ENCODE data around the gene AP4M1. TPM values are rescaled to one million over a fixed set of nuclear protein-coding genes. Genes with fewer than 3 reads are reported as not detected.
A peak's percentile ranks its signal among the peaks of the same experiment; 100 is the strongest.

Gene AP4M1
- total RNA-seq, 2 experiments from 2014 or later = 25.0 to 33.8 TPM

DNA sequence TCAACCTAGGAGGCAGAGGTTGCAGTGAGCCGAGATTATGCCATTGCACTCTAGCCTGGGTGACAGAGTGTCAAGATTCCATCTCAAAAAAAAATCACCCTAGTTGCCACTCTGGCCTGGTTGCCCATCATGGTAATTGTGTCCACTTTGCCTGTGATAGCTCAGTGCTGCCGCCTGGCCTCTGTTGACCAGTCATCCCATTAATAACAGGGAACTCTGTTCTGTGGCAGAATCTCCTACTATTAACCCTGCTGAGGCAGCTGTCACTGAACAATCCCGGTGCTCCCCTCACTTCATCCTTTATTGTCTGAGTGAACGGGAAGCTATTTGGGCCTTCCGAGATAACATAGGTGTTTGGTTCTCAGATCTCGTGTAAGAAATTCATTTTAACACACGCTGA is 34.5 kb upstream of the AP4M1 start:
- H3K4me3 ChIP-seq (ENCODE audit: low read depth, low read length, poor library complexity, severe bottlenecking) = no peak overlapping the region
- intact Hi-C loops (cut with micrococcal nuclease; ENCODE audit: unreplicated experiment) = no loop called here
- no peaks in the 10 kb centered on the region for H4K20me1 ChIP-seq (ENCODE audit: insufficient read depth, low read length)
- POLR2A ChIA-PET = no interaction called here
- no peaks in the 10 kb centered on the region for H3K9me3 ChIP-seq (ENCODE audit: low read length)
- BruUV-seq (replicated peaks) = no TSS peak
- H3K9me2 ChIP-seq (ENCODE audit: insufficient read depth, low read length) = no peaks in the 10 kb centered on the region
- H3K27ac ChIP-seq (ENCODE audit: low read depth, low read length, poor library complexity, severe bottlenecking) = no peak overlapping the region
- TF ChIP-seq, protein P1, sequence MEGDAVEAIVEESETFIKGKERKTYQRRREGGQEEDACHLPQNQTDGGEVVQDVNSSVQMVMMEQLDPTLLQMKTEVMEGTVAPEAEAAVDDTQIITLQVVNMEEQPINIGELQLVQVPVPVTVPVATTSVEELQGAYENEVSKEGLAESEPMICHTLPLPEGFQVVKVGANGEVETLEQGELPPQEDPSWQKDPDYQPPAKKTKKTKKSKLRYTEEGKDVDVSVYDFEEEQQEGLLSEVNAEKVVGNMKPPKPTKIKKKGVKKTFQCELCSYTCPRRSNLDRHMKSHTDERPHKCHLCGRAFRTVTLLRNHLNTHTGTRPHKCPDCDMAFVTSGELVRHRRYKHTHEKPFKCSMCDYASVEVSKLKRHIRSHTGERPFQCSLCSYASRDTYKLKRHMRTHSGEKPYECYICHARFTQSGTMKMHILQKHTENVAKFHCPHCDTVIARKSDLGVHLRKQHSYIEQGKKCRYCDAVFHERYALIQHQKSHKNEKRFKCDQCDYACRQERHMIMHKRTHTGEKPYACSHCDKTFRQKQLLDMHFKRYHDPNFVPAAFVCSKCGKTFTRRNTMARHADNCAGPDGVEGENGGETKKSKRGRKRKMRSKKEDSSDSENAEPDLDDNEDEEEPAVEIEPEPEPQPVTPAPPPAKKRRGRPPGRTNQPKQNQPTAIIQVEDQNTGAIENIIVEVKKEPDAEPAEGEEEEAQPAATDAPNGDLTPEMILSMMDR (conservative IDR thresholded peaks at IDR 0.05; ENCODE audit: low read length) = no peak
- no peak for TF ChIP-seq EZH2phosphoT487 (IDR thresholded peaks at IDR 0.05; ENCODE audit: borderline replicate concordance, low read depth, low read length)
- H3K4me1 ChIP-seq (ENCODE audit: insufficient read depth, low read length, poor library complexity, severe bottlenecking) = no peaks in the 10 kb centered on the region
- H3K79me2 ChIP-seq (ENCODE audit: insufficient read depth, low read depth, low read length) = no peaks in the 10 kb centered on the region
- H2AFZ ChIP-seq (ENCODE audit: low read length) = no peak overlapping the region
- no peak for DNase-seq (ENCODE audit: low spot score)
- no peak overlapping the region for H3K4me2 ChIP-seq (ENCODE audit: low read length)
- H3K36me3 ChIP-seq (ENCODE audit: insufficient read depth, low read length) = peaks cover 46% of the 10 kb centered on the region
- CTCF ChIA-PET (ENCODE audit: unreplicated experiment) = no interaction called here

DNA sequence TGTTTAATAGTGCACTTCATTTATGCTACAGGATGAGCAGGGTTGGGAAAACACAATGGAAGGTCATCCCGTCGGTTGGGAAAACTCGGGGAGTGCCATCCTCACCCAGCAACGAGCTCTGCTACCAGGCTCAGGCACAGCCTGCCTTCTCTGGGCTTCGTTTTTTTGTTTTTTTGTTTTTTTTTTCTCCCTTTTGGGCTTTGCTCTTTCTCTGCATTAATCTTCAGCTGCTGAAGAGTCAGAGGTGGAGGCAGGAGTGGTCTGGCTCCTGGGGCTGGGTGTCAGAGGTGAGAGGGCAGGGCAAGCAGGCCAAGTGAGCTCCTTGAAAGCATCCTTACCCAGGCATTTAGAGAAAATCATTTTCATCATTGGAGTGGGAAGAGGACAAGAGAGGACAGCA is 31.5 kb upstream of the AP4M1 start:
- no peaks in the 10 kb centered on the region for H3K4me1 ChIP-seq (ENCODE audit: insufficient read depth, low read length, poor library complexity, severe bottlenecking)
- no peaks in the 10 kb centered on the region for H3K9me2 ChIP-seq (ENCODE audit: insufficient read depth, low read length)
- no peaks in the 10 kb centered on the region for H3K79me2 ChIP-seq (ENCODE audit: insufficient read depth, low read depth, low read length)
- no peak for DNase-seq (ENCODE audit: low spot score)
- no peak for TF ChIP-seq EZH2phosphoT487 (IDR thresholded peaks at IDR 0.05; ENCODE audit: borderline replicate concordance, low read depth, low read length)
- TF ChIP-seq, protein P1 (conservative IDR thresholded peaks at IDR 0.05; ENCODE audit: low read length) = no peak
- ChIA-PET POLR2A (interaction anchor here (0.8 kb wide), 1 partner anchor 109 kb away, joined by 3 read pairs; no protein-coding TSS in a partner anchor), CTCF (ENCODE audit: unreplicated experiment) (no interaction called here)
- no peaks in the 10 kb centered on the region for H4K20me1 ChIP-seq (ENCODE audit: insufficient read depth, low read length)
- H2AFZ ChIP-seq (ENCODE audit: low read length) = no peak overlapping the region
- H3K4me2 ChIP-seq (ENCODE audit: low read length) = no peak overlapping the region
- no peak overlapping the region for H3K4me3 ChIP-seq (ENCODE audit: low read depth, low read length, poor library complexity, severe bottlenecking)
- H3K9me3 ChIP-seq (ENCODE audit: low read length) = no peaks in the 10 kb centered on the region
- peaks cover 62% of the 10 kb centered on the region for H3K36me3 ChIP-seq (ENCODE audit: insufficient read depth, low read length)
- no TSS peak for BruUV-seq (replicated peaks)
- no peak overlapping the region for H3K27ac ChIP-seq (ENCODE audit: low read depth, low read length, poor library complexity, severe bottlenecking)
- intact Hi-C loops (cut with micrococcal nuclease; ENCODE audit: unreplicated experiment) = no loop called here

DNA sequence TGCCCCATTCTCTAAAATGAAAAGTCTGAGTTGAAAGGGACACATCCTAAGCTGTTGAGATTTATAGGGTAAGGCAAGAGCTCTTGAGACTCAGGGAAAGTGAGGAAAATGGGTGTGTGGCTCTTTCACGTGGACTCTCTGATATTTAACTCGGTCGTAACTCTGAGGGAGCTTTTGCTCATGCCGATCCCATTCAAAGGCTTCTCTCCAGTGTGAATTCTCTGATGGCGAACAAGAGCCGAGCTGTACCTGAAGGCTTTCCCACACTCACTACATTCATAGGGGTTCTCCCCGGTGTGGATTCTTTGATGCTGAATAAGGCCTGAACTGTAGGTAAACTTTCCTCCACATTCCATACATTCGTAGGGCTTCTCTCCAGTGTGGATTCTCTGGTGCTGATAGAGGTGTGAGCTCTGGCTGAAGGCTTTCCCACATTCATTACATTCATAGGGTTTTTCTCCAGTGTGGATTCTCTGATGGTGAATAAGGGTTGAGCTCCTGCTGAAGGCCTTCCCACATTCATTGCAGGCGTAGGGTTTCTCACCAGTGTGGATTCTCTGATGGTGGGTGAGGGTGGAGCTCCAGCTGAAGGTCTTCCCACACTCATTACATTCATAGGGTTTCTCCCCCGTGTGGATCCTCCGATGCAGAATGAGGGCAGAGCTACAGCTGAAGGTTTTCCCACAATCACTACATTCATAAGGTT is 30.3 kb upstream of the AP4M1 start:
- no peak overlapping the region for H3K4me3 ChIP-seq (ENCODE audit: low read depth, low read length, poor library complexity, severe bottlenecking)
- intact Hi-C loops (cut with micrococcal nuclease; ENCODE audit: unreplicated experiment) = no loop called here
- no peak overlapping the region for H3K4me2 ChIP-seq (ENCODE audit: low read length)
- TF ChIP-seq, protein P1 (conservative IDR thresholded peaks at IDR 0.05; ENCODE audit: low read length) = no peak
- no peak for TF ChIP-seq EZH2phosphoT487 (IDR thresholded peaks at IDR 0.05; ENCODE audit: borderline replicate concordance, low read depth, low read length)
- ChIA-PET CTCF (ENCODE audit: unreplicated experiment) (no interaction called here), POLR2A (interaction anchor here (0.6 to 1.1 kb wide), 2 partner anchors 21 to 115 kb away, joined by 3 to 8 read pairs; no protein-coding TSS in a partner anchor)
- no peak for DNase-seq (ENCODE audit: low spot score)
- H3K27ac ChIP-seq (ENCODE audit: low read depth, low read length, poor library complexity, severe bottlenecking) = no peak overlapping the region
- no peaks in the 10 kb centered on the region for H3K9me2 ChIP-seq (ENCODE audit: insufficient read depth, low read length)
- no peaks in the 10 kb centered on the region for H3K9me3 ChIP-seq (ENCODE audit: low read length)
- TSS peak; percentile 53 for BruUV-seq (replicated peaks)
- no peaks in the 10 kb centered on the region for H4K20me1 ChIP-seq (ENCODE audit: insufficient read depth, low read length)
- peaks cover 66% of the 10 kb centered on the region for H3K36me3 ChIP-seq (ENCODE audit: insufficient read depth, low read length)
- H3K4me1 ChIP-seq (ENCODE audit: insufficient read depth, low read length, poor library complexity, severe bottlenecking) = no peaks in the 10 kb centered on the region
- no peak overlapping the region for H2AFZ ChIP-seq (ENCODE audit: low read length)
- H3K79me2 ChIP-seq (ENCODE audit: insufficient read depth, low read depth, low read length) = no peaks in the 10 kb centered on the region

Measured in OCI-LY7 (cell line).